Loucy (cell line): ENCODE measurements around the gene FSIP1.

Experiments used
- CTCF ChIP-seq: fragments of 200-600 bp; sonication (generic); conservative IDR thresholded peaks from 2 replicates; pipeline ENCODE4 v1.5.1; 2014; ENCODE audit warnings: mild to moderate bottlenecking, antibody characterized with exemption, low read length
- EZH2phosphoT487 ChIP-seq: fragments of 200-600 bp; IDR thresholded peaks from 2 replicates; pipeline ENCODE4 v1.6.1; 2018; ENCODE audit warnings: antibody characterized with exemption, mild to moderate bottlenecking, moderate library complexity, borderline replicate concordance

GRCh38 chr15:39788108-39788507, 5.5 kb upstream of the FSIP1 start:
- TF ChIP-seq CTCF = no peak
- TF ChIP-seq EZH2phosphoT487 = no peak
